Mesothelial cell of epicardium (in vitro differentiated cells): ENCODE results near the gene KREMEN1. TPM values are rescaled to one million over a fixed set of nuclear protein-coding genes. Genes with fewer than 3 reads are reported as not detected.
"Not testable (repeated sequence)": the region's sequence is repeated elsewhere in the genome, so short reads cannot be mapped to it uniquely, and the experiment has no call there.

Source experiments
- DNase-seq, 2 experiments: peaks; one replicate each; pipeline ENCODE4 v3.0.0; 2021; ENCODE audit warnings: low spot score in 2 of 2; ENCODE audit not compliant: unreplicated experiment in 2 of 2
- H3K27ac Mint-ChIP-seq: 2 replicates; pipeline ENCODE4 v1.8.0; 2021; ENCODE audit warnings: mixed read lengths
- H3K27me3 Mint-ChIP-seq: 2 replicates; pipeline ENCODE4 v1.8.0; 2021; ENCODE audit warnings: low read depth, mixed read lengths
- H3K36me3 Mint-ChIP-seq: 2 replicates; pipeline ENCODE4 v1.8.0; 2021; ENCODE audit warnings: mixed read lengths
- H3K4me1 Mint-ChIP-seq: 2 replicates; pipeline ENCODE4 v1.8.0; 2021; ENCODE audit warnings: mixed read lengths
- H3K4me3 Mint-ChIP-seq: 2 replicates; pipeline ENCODE4 v1.8.0; 2021; ENCODE audit warnings: mild to moderate bottlenecking, moderate library complexity, mixed read lengths
- H3K9me3 Mint-ChIP-seq: 2 replicates; pipeline ENCODE4 v1.8.0; 2021; ENCODE audit warnings: mixed read lengths
- CTCF ChIP-seq: fragments of 200-600 bp; sonication (generic); IDR thresholded peaks from one replicate; pipeline ENCODE4 v1.5.0; 2021; ENCODE audit warnings: antibody characterized with exemption; ENCODE audit not compliant: unreplicated experiment
- total RNA-seq: library from RNA; stranded (reverse); gene quantifications from 3 replicates; pipeline ENCODE4 v1.2.1, GENCODE V29; 2021

The KREMEN1 gene
- total RNA-seq, 1 donor from 2014 or later = 24.4 TPM

- Mint-ChIP-seq H3K9me3 (no peaks in the 10 kb centered on the region), H3K27ac (peak overlapping the region; percentile 34), H3K27me3 (no peaks in the 10 kb centered on the region), H3K4me3 (no peak overlapping the region), H3K4me1 (peaks cover 28% of the 10 kb centered on the region), H3K36me3 (no peaks in the 10 kb centered on the region)
- no peak for TF ChIP-seq CTCF
- no peak for DNase-seq
Measured at GRCh38 chr22:29037340-29037932, 35.4 kb upstream of the KREMEN1 start.

- no peak overlapping the region for H3K4me3 Mint-ChIP-seq
- H3K27me3 Mint-ChIP-seq = no peaks in the 10 kb centered on the region
- H3K36me3 Mint-ChIP-seq = peaks cover 5% of the 10 kb centered on the region
- DNase-seq = no peak
- H3K4me1 Mint-ChIP-seq = peaks cover 24% of the 10 kb centered on the region
- peak overlapping the region; percentile 78 for H3K27ac Mint-ChIP-seq
- no peaks in the 10 kb centered on the region for H3K9me3 Mint-ChIP-seq
- no peak for TF ChIP-seq CTCF
Measured at GRCh38 chr22:29039148-29039547, 33.7 kb upstream of the KREMEN1 start.

GRCh38 chr22:29039684-29040083 is 33.2 kb upstream of the KREMEN1 start:
- H3K27ac Mint-ChIP-seq = peak overlapping the region; percentile 78
- H3K9me3 Mint-ChIP-seq, H3K27me3 Mint-ChIP-seq, H3K36me3 Mint-ChIP-seq, H3K4me3 Mint-ChIP-seq, DNase-seq: not testable (repeated sequence)
- H3K4me1 Mint-ChIP-seq = peaks cover 18% of the 10 kb centered on the region

- Mint-ChIP-seq H3K27ac (peak overlapping the region; percentile 82), H3K4me1 (peaks cover 17% of the 10 kb centered on the region), H3K36me3 (peaks cover 9% of the 10 kb centered on the region), H3K4me3 (no peak overlapping the region), H3K27me3 (no peaks in the 10 kb centered on the region), H3K9me3 (no peaks in the 10 kb centered on the region)
- DNase-seq = peak; percentile 42 to 73
- TF ChIP-seq CTCF = peak; percentile 89
Measured at GRCh38 chr22:29040385-29041275, 32.2 kb upstream of the KREMEN1 start.

- no peak for TF ChIP-seq CTCF
- Mint-ChIP-seq H3K27ac (peak overlapping the region; percentile 82), H3K27me3 (no peaks in the 10 kb centered on the region), H3K4me3 (no peak overlapping the region), H3K4me1 (peaks cover 17% of the 10 kb centered on the region), H3K36me3 (peaks cover 14% of the 10 kb centered on the region), H3K9me3 (no peaks in the 10 kb centered on the region)
- DNase-seq = no peak
Measured at GRCh38 chr22:29041408-29041807, 31.4 kb upstream of the KREMEN1 start.

GRCh38 chr22:29043906-29044575 is 28.8 kb upstream of the KREMEN1 start:
- Mint-ChIP-seq H3K36me3 (peaks cover 28% of the 10 kb centered on the region), H3K9me3 (no peaks in the 10 kb centered on the region), H3K27me3 (no peaks in the 10 kb centered on the region), H3K4me3 (no peak overlapping the region), H3K27ac (peak overlapping the region; percentile 21), H3K4me1 (peaks cover 15% of the 10 kb centered on the region)
- TF ChIP-seq CTCF = no peak
- no peak for DNase-seq
